ENCODE results near the gene ERMARD.

DNA sequence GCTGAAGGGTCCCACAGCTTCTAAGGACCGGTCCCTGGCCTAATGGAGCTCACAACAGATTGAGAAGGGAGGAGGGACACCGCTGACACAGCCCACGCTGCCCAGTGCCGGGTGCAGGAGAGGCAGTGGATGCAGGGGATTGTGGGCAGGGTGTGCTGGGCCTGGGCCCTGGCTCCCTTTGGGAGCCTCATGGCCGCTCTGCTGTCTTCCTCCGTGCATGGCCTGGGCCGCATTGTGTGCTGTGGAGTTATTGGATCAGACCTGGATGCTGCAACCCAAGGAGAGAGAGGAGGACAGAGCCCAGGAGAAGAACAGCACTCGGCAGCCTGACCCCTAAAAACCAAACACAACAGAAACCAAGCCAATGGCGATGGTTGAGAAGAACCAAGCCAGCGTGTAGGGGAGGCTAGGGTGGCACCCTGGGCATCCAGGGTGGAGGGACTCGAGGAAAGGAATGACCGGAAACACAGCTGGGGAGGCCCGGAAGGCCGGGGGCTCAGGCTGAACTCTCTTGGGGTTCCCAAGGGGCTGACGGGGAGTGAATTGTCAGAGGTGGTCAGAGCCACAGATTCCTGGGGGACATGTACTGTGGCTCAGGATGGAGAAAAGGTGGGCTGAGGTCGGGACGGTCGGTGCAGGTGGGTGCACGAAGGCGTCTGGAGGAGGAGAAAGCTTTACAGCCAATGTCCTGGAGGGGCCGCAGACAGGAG lies 41.0 kb downstream of the ERMARD start:
- TF ChIP-seq, protein P1, sequence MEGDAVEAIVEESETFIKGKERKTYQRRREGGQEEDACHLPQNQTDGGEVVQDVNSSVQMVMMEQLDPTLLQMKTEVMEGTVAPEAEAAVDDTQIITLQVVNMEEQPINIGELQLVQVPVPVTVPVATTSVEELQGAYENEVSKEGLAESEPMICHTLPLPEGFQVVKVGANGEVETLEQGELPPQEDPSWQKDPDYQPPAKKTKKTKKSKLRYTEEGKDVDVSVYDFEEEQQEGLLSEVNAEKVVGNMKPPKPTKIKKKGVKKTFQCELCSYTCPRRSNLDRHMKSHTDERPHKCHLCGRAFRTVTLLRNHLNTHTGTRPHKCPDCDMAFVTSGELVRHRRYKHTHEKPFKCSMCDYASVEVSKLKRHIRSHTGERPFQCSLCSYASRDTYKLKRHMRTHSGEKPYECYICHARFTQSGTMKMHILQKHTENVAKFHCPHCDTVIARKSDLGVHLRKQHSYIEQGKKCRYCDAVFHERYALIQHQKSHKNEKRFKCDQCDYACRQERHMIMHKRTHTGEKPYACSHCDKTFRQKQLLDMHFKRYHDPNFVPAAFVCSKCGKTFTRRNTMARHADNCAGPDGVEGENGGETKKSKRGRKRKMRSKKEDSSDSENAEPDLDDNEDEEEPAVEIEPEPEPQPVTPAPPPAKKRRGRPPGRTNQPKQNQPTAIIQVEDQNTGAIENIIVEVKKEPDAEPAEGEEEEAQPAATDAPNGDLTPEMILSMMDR (IDR thresholded peaks at IDR 0.05) = no peak
- no peak for TF ChIP-seq POLR2A (IDR thresholded peaks at IDR 0.05)

All from right lobe of liver (tissue), 4 donors.